ENCODE data around the gene AFDN.

DNA sequence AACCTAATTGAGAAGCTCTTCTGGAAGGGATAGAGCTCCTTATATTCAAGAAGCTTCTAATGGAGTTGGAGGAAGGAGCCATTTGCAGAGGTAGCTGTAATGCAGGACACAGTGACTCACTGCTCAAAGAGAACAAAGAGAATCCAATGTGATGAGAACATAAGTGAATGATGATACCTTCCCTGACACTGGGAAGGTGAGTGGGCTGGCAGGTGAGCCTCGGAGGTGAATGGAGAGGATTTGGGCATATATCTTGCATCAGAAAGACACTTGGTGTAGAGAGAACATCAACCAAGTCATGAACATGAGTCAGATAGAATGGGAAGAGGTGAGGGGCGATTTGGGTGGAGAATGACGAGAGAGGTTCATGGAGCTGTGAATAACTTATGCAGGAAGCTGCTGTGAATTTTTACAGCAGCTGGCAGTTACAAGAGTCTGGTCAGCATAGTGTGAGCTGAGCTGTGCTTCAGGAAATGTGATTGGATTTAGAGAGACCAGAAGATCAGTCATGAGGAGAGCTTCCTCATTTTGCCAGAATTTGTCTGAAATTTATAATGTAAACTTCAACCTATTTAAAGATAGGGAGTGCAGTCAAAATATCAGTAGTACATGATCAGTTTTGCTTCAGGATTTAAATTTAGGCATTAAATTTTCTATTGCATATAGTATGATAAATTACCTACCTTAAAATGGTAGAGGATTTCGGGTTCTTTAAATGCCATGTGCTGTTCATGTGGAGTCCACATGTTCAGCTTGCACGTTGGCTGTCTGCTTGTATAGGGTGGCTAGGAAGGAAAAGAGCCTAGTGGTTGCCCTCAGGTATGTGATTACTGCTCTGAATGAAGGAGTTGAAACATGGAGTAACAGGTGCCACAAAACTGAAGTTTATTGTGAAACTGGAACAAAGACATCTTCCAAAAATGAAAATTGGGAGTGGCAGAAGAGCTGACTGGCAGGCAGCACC is 111.5 kb downstream of the AFDN start:
- TF ChIP-seq, protein P1, sequence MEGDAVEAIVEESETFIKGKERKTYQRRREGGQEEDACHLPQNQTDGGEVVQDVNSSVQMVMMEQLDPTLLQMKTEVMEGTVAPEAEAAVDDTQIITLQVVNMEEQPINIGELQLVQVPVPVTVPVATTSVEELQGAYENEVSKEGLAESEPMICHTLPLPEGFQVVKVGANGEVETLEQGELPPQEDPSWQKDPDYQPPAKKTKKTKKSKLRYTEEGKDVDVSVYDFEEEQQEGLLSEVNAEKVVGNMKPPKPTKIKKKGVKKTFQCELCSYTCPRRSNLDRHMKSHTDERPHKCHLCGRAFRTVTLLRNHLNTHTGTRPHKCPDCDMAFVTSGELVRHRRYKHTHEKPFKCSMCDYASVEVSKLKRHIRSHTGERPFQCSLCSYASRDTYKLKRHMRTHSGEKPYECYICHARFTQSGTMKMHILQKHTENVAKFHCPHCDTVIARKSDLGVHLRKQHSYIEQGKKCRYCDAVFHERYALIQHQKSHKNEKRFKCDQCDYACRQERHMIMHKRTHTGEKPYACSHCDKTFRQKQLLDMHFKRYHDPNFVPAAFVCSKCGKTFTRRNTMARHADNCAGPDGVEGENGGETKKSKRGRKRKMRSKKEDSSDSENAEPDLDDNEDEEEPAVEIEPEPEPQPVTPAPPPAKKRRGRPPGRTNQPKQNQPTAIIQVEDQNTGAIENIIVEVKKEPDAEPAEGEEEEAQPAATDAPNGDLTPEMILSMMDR (IDR thresholded peaks at IDR 0.05) = no peak
- no peak for TF ChIP-seq POLR2A (IDR thresholded peaks at IDR 0.05)
- TF ChIP-seq POLR2AphosphoS5 (IDR thresholded peaks at IDR 0.05) = no peak
- no peak for TF ChIP-seq EP300 (IDR thresholded peaks at IDR 0.05)

All from suprapubic skin (tissue), 4 donors.